ENCODE results near the gene FBXO11. TPM values are rescaled to one million over a fixed set of nuclear protein-coding genes. Genes with fewer than 3 reads are reported as not detected.

The FBXO11 gene
- total and polyA plus RNA-seq, 10 of the 15 experiments (the other 5 are each of a cell fraction or from before 2014, with no cell fraction given) = 5.9 to 38.9 (median 22.5) TPM

DNA sequence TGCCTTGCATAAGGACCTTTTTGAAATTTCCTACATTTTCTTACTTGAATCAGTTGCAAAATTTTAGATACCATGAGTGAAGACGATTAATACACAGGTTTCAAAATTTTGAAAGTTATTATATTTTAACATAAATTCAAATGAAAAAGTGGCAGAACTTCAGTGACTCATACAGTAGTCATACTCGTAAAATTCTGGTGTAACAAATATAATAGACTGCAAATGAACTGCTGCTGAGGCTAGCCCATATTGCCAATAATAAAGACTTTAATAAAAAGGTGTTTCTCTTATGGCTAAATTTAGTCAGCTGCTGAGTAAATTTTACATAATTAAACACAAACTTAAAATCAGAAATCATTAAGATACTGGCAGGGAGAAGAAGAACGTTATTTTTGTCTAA is 86.5 kb downstream of the FBXO11 start (continued):
- TF ChIP-seq E4F1 (IDR thresholded peaks at IDR 0.05; ENCODE audit: borderline replicate concordance, partially characterized antibody) = no peak

DNA sequence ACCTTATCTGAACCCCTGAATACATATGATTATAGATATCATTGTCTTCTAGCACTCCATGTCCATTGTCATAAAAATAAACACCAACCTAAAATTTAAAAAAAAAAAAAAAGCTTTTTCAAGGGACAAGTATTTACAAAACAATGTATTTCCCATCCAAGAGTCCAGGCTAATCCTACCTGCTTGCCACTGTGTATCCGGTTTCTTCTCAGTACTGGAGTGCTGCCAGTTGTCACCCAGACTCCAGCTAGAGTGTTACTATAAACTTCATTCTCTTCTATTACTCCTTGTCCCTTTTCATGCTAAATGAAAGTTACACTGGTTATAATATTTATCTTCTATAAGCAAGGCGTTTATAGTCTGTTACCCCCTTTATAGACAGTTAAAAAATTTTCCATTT is 87.5 kb downstream of the FBXO11 start:
- in situ Hi-C loops (cut with MboI) = no loop called here
- BruUV-seq (replicated peaks) = no TSS peak
- Histone ChIP-seq H3K4me2 (ENCODE audit: control insufficient read depth, insufficient read depth) (no peak overlapping the region), H3K27ac (ENCODE audit: control insufficient read depth, insufficient read depth) (no peak overlapping the region), H4K20me1 (ENCODE audit: control insufficient read depth, insufficient read depth) (no peaks in the 10 kb centered on the region), H3K9ac (ENCODE audit: control insufficient read depth, insufficient read depth, low read length) (no peak overlapping the region), H3K79me2 (ENCODE audit: control insufficient read depth, insufficient read depth, low read length) (no peaks in the 10 kb centered on the region), H3K27me3 (replicated peaks in 1 of 2; ENCODE audit: control insufficient read depth in 2 of 2, insufficient read depth in 2 of 2, low read length in 1 of 2) (no peaks in the 10 kb centered on the region), H3K9me3 (replicated peaks; ENCODE audit: control insufficient read depth, insufficient read depth, low read length) (no peaks in the 10 kb centered on the region), H3K4me3 (no peak overlapping the region), H3K36me3 (ENCODE audit: control insufficient read depth in 2 of 2, insufficient read depth in 2 of 2, low read length in 1 of 2) (peaks cover 8 to 33% of the 10 kb centered on the region in 2 experiments), H3K4me1 (ENCODE audit: control insufficient read depth, insufficient read depth, low read length) (peaks cover 3% of the 10 kb centered on the region; the same call in 1 of the 2 replicates), H2AFZ (ENCODE audit: control insufficient read depth, low read depth, low read length) (no peak overlapping the region)
- no peak for DNase-seq (ENCODE audit: low read depth, low spot score)
- TF ChIP-seq EGR1 (IDR thresholded peaks at IDR 0.05; ENCODE audit: borderline replicate concordance in 1 of 2, low read depth in 2 of 2, low read length in 2 of 2) (no peak), E4F1 (IDR thresholded peaks at IDR 0.05; ENCODE audit: borderline replicate concordance, partially characterized antibody) (no peak), STAT3 (IDR thresholded peaks at IDR 0.05; ENCODE audit: low read depth, low read length) (no peak), POLR2A (IDR thresholded peaks at IDR 0.05; ENCODE audit: low read depth, low read length) (no peak)
- TF ChIP-seq, protein P1, sequence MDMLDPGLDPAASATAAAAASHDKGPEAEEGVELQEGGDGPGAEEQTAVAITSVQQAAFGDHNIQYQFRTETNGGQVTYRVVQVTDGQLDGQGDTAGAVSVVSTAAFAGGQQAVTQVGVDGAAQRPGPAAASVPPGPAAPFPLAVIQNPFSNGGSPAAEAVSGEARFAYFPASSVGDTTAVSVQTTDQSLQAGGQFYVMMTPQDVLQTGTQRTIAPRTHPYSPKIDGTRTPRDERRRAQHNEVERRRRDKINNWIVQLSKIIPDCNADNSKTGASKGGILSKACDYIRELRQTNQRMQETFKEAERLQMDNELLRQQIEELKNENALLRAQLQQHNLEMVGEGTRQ (IDR thresholded peaks at IDR 0.05; ENCODE audit: borderline replicate concordance, low read depth, low read length) = no peak
- TF ChIP-seq, protein P2, sequence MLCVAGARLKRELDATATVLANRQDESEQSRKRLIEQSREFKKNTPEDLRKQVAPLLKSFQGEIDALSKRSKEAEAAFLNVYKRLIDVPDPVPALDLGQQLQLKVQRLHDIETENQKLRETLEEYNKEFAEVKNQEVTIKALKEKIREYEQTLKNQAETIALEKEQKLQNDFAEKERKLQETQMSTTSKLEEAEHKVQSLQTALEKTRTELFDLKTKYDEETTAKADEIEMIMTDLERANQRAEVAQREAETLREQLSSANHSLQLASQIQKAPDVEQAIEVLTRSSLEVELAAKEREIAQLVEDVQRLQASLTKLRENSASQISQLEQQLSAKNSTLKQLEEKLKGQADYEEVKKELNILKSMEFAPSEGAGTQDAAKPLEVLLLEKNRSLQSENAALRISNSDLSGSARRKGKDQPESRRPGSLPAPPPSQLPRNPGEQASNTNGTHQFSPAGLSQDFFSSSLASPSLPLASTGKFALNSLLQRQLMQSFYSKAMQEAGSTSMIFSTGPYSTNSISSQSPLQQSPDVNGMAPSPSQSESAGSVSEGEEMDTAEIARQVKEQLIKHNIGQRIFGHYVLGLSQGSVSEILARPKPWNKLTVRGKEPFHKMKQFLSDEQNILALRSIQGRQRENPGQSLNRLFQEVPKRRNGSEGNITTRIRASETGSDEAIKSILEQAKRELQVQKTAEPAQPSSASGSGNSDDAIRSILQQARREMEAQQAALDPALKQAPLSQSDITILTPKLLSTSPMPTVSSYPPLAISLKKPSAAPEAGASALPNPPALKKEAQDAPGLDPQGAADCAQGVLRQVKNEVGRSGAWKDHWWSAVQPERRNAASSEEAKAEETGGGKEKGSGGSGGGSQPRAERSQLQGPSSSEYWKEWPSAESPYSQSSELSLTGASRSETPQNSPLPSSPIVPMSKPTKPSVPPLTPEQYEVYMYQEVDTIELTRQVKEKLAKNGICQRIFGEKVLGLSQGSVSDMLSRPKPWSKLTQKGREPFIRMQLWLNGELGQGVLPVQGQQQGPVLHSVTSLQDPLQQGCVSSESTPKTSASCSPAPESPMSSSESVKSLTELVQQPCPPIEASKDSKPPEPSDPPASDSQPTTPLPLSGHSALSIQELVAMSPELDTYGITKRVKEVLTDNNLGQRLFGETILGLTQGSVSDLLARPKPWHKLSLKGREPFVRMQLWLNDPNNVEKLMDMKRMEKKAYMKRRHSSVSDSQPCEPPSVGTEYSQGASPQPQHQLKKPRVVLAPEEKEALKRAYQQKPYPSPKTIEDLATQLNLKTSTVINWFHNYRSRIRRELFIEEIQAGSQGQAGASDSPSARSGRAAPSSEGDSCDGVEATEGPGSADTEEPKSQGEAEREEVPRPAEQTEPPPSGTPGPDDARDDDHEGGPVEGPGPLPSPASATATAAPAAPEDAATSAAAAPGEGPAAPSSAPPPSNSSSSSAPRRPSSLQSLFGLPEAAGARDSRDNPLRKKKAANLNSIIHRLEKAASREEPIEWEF (IDR thresholded peaks at IDR 0.05; ENCODE audit: insufficient replicate concordance, low read depth, low read length) = no peak
- CTCF ChIA-PET = interaction anchor here (0.6 to 1.3 kb wide), 2 partner anchors 31 to 81 kb away, joined by 3 to 4 read pairs; no protein-coding TSS in a partner anchor
- POLR2A ChIA-PET = no interaction called here
- FAIRE-seq = no peak
- SMC1A ChIA-PET (ENCODE audit: uncharacterized antibody, unreplicated experiment) = interaction anchor here (1.5 kb wide), 1 partner anchor 15 kb away, joined by 6 read pairs; no protein-coding TSS in a partner anchor
- 98% methylated on average over 2 of the region's 2 CpGs for WGBS (ENCODE audit: insufficient coverage, insufficient replicate concordance, low lambda C conversion rate, missing lambda C conversion rate)
- no peak for ATAC-seq
- RAD21 ChIA-PET (ENCODE audit: unreplicated experiment) = no interaction called here
- intact Hi-C loops (cut with micrococcal nuclease; ENCODE audit: unreplicated experiment) = no loop called here

Measured in GM12878 (cell line).